ENCODE results near the gene VIPR2. TPM values are rescaled to one million over a fixed set of nuclear protein-coding genes. Genes with fewer than 3 reads are reported as not detected.

VIPR2 gene
- total RNA-seq, 6 experiments from 2014 or later = 0.15 to 0.51 (median 0.26) TPM; not detected in 2

GRCh38 chr7:159121068-159121467 lies 23.6 kb downstream of the VIPR2 start:
- Histone ChIP-seq H3K27ac (no peak overlapping the region), H3K4me1 (no peaks in the 10 kb centered on the region), H3K36me3 (no peaks in the 10 kb centered on the region), H3K27me3 (no peaks in the 10 kb centered on the region), H3K9me3 (no peaks in the 10 kb centered on the region), H3K4me3 (no peak overlapping the region)
- intact Hi-C loops (cut with DNase I) = no loop called here
- DNase-seq = peak in 1 of 3 donors; percentile 15
- TF ChIP-seq POLR2A (IDR thresholded peaks at IDR 0.05) = no peak
- no peak for TF ChIP-seq CTCF (IDR thresholded peaks at IDR 0.05)
- no peak for ATAC-seq
- 29% methylated on average over 1 of the region's 9 CpGs for WGBS (ENCODE audit: insufficient coverage, low coverage, low lambda C conversion rate, missing lambda C conversion rate)

GRCh38 chr7:159120540-159120919 lies 24.1 kb downstream of the VIPR2 start:
- H3K36me3 ChIP-seq = no peaks in the 10 kb centered on the region
- no peak overlapping the region for H3K4me3 ChIP-seq
- no peaks in the 10 kb centered on the region for H3K4me1 ChIP-seq
- no peak overlapping the region for H3K27ac ChIP-seq
- WGBS (ENCODE audit: insufficient coverage, low coverage, low lambda C conversion rate, missing lambda C conversion rate) = 92% methylated on average over 2 of the region's 7 CpGs
- DNase-seq = peak in 1 of 3 donors; percentile 22
- H3K9me3 ChIP-seq = no peaks in the 10 kb centered on the region
- H3K27me3 ChIP-seq = no peaks in the 10 kb centered on the region
- ATAC-seq = no peak
- intact Hi-C loops (cut with DNase I) = no loop called here
- TF ChIP-seq CTCF (IDR thresholded peaks at IDR 0.05) = no peak
- no peak for TF ChIP-seq POLR2A (IDR thresholded peaks at IDR 0.05)

- Histone ChIP-seq H3K27me3 (no peaks in the 10 kb centered on the region), H3K27ac (no peak overlapping the region), H3K36me3 (no peaks in the 10 kb centered on the region), H3K9me3 (no peaks in the 10 kb centered on the region), H3K4me3 (no peak overlapping the region), H3K4me1 (no peaks in the 10 kb centered on the region)
- DNase-seq (peak in 1 of 3 donors; percentile 24), ATAC-seq (no peak)
- intact Hi-C loops (cut with DNase I) = no loop called here
- TF ChIP-seq CTCF (IDR thresholded peaks at IDR 0.05) (no peak), POLR2A (IDR thresholded peaks at IDR 0.05) (no peak)
- WGBS (ENCODE audit: insufficient coverage, low coverage, low lambda C conversion rate, missing lambda C conversion rate) = 50% methylated on average over 7 of the region's 11 CpGs
These were observed 24.7 kb downstream of the VIPR2 start for GRCh38 chr7:159119851-159120539.

- no peak overlapping the region for H3K27ac ChIP-seq
- intact Hi-C loops (cut with DNase I) = no loop called here
- H3K27me3 ChIP-seq = no peaks in the 10 kb centered on the region
- DNase-seq (peak in 2 of 3 donors; percentile 35 to 39), ATAC-seq (no peak)
- no peak overlapping the region for H3K4me3 ChIP-seq
- no peaks in the 10 kb centered on the region for H3K36me3 ChIP-seq
- TF ChIP-seq CTCF (IDR thresholded peaks at IDR 0.05) (no peak), POLR2A (IDR thresholded peaks at IDR 0.05) (no peak)
- H3K4me1 ChIP-seq = no peaks in the 10 kb centered on the region
- WGBS (ENCODE audit: insufficient coverage, low coverage, low lambda C conversion rate, missing lambda C conversion rate) = 67% methylated on average over 2 of the region's 19 CpGs
- H3K9me3 ChIP-seq = no peaks in the 10 kb centered on the region
These were observed 25.5 kb downstream of the VIPR2 start for GRCh38 chr7:159119026-159119741.
